ENCODE data around the gene PIGO.

PIGO gene

DNA sequence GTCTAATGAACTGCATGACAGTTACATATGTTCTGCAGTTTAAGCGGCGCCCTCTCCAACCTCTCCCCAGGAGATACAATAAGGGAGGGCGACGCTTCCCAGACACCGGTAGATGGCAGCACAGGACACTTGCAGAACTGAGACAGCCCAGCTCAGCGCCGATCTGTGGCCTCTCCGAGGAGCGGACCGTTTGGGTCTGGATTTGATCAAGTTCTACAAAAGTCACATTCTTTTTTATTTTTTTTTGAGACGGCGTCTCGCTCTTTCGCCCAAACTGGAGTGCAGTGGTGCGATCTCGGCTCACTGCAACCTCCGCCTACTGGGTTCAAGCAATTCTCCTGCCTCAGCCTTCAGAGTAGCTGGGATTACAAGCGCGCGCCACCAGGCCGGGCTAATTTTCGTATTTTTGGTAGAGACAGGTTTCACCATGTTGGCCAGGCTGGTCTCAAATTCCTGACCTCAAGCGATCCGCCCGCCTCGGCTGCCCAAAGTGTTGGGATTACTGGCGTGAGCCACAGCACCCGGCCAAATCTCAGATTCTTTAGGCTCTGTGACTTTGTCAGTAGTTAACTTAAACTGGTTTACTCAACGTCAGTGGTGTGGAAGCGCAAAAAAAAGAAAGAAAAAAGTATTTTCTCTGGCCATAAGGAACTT lies 20.6 kb upstream of the PIGO start:
- peak; percentile 88 for DNase-seq (ENCODE audit: low read depth)

DNA sequence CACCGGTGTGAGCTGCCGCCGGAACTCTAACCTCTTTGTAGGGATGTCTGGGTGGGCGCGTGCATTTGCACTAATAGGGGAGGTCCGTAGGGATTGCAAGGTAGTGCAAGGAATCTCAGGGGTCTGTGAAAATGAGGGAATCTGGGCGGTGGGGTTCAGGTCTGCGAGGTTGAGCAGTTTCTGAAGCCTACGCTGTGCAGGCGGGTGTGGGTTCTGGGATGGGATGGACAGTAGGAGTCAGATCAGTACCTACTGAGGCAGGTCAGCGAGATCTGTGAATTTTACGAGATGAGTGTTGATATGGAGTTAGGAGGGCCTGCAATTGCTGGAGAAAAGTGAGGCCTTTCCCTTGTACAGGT lies 20.1 kb upstream of the PIGO start:
- TF ChIP-seq, protein P1, sequence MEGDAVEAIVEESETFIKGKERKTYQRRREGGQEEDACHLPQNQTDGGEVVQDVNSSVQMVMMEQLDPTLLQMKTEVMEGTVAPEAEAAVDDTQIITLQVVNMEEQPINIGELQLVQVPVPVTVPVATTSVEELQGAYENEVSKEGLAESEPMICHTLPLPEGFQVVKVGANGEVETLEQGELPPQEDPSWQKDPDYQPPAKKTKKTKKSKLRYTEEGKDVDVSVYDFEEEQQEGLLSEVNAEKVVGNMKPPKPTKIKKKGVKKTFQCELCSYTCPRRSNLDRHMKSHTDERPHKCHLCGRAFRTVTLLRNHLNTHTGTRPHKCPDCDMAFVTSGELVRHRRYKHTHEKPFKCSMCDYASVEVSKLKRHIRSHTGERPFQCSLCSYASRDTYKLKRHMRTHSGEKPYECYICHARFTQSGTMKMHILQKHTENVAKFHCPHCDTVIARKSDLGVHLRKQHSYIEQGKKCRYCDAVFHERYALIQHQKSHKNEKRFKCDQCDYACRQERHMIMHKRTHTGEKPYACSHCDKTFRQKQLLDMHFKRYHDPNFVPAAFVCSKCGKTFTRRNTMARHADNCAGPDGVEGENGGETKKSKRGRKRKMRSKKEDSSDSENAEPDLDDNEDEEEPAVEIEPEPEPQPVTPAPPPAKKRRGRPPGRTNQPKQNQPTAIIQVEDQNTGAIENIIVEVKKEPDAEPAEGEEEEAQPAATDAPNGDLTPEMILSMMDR (IDR thresholded peaks at IDR 0.05; ENCODE audit: low read depth, low read length, missing control alignments) = no peak
- peak overlapping the region; percentile 80 for H3K4me3 ChIP-seq (ENCODE audit: low read depth, low read length)
- no peak for DNase-seq (ENCODE audit: low read depth)

More for the DNA sequence above, 20.6 kb upstream of the PIGO start:
- TF ChIP-seq, protein P1 (IDR thresholded peaks at IDR 0.05; ENCODE audit: low read depth, low read length, missing control alignments) = peak; percentile 88
- H3K4me3 ChIP-seq (ENCODE audit: low read depth, low read length) = peak overlapping the region; percentile 80; the same call in 1 of the 2 replicates

DNA sequence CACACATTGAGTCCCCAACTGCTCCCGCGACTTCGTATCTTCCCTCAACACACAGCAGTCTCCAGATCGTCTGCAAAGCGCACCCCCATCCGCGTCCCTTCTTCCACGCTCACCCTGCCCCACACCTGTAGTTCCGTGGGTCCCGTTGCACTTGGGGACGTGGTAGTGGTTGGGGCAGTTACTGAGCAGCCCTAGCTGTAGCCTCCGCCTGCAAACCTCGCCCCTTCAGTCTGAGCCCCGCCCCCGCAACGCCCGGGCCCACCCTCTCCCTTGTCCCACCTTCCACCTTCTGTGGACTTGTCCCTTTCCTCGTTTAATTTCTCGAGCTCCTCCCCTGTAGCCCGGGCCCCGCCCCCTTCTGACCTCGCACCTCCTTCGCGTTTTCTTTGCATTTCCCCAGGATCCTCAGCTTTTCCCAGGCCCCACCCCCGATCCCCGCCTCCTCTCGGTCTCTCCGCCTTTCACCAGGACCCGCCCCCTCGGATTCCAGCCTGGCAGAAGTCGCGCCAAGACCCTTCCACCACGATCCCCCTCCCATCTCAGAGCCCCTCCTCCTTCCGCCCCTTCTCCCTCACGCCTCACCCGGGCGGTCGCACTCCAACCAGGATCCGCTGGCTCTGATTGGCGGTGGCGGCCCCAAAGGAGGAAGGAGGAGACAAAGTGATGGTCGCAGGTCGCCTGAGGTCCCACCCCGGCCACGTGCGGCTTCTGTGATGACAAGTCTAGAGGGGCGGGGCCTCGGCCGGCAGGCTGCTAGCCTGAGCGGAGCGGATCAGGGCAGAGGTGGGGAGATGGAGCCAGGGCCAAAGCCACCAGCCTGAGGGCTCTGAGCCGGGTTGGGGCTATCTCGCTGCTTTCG lies 19.5 kb upstream of the PIGO start, which contains the start of gene ATOSB:
Gene ATOSB, minus strand, starts transcription at position 183 of the 859 bp plus-strand sequence. CDS start 7,588 bp downstream, outside the sequence.
- H3K4me3 ChIP-seq (ENCODE audit: low read depth, low read length) = peak within 1 kb of the TSS; percentile 80
- TF ChIP-seq, protein P1 (IDR thresholded peaks at IDR 0.05; ENCODE audit: low read depth, low read length, missing control alignments) = no peak
- DNase-seq (ENCODE audit: low read depth) = peak; percentile 91

DNA sequence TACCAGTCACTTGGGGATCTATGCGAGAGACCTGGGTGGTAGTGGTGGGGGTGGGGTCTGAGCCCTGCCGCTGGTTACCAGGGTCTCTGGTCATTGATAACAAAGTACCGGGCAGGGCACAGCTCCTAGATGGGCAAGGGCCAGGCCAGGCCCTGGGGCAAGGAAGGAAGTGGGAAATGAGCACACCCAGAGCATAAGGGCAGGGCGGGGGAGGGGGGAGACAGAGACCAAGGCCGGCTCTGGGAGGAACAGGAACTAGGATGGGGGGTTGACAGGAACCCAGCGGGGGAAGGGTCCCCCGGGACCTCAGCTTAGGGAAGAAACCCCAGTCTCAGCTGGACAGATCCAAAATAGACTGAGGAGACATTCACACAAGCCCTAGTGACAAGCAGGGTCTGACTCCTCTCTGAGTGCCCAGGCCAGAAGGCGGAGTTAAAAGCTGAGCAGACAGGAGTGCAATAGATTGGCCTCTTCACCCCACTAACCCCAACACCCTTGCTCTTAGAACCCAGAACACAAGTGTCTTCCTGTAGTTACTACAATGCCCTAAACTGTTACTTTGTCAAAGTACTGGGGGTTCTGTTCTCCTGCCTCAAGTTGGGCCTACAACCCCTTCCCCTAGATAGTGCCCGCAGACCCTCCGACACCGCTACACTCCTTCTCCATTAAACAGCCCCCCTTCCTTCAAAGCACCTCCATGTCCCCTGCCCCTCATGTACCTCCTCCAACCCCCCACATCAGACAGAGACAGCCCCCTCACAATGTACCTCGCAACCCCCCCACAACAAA lies 18.6 kb upstream of the PIGO start:
- DNase-seq (ENCODE audit: low read depth) = peak; percentile 36
- H3K4me3 ChIP-seq (ENCODE audit: low read depth, low read length) = peak overlapping the region; percentile 80
- TF ChIP-seq, protein P1 (IDR thresholded peaks at IDR 0.05; ENCODE audit: low read depth, low read length, missing control alignments) = no peak

DNA sequence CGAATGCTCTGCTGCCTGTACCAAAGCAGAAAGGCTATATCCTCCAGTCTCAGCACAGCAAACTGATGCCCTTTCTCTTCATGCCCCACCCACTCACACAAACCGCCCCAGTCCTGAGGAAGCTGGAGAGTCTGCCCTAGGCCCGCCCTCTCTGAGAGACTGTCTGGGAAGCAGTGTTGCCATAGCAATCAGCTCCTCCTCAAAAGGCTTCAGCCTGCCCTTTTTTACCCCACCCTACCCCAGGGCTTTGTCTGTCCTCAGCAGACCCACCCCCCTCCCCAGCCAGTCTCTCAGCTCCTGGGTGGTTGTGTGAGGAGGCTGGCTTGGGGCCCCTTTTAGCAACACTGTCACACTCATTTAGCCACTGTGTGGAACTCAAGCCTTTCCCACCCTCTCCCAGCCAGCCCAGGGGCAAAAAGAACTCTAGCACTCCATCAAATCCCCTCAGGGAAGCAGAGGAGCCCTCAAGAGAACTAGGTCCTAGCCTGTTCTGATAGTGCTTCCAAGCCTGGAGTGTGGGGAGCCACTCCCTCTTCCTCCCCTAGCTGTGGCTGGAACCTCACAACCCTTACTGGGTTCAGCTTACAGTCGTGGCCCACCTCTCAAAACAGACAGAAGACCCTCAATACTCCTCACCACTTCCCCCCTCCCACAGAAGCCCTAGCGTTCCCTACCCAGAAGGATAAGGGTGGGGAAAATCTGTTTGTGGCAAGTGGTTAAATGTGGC lies 17.9 kb upstream of the PIGO start:
- DNase-seq (ENCODE audit: low read depth) = peak; percentile 54
- TF ChIP-seq, protein P1 (IDR thresholded peaks at IDR 0.05; ENCODE audit: low read depth, low read length, missing control alignments) = no peak
- H3K4me3 ChIP-seq (ENCODE audit: low read depth, low read length) = peak overlapping the region; percentile 80

Measured in GM12864 (cell line).